ENCODE measurements around the gene ANKS3.

DNA sequence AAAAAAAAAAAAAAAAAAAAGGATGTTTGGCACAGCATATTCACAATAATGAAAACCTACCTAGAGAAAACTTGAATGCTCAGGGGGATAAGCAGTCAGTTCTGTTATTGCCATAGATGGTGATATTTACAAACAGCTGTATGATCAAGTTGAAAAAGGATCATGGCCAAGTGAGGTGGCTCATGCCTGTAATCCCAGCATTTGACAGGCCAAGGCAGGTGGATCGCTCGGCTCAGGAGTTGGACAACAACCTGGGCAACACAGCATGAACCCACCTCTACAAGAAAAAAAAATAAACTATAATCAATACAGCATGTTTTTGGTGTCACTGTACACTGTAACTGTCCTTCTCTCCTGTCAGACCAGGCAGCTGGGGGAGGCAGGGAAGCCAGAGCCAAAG is 19.1 kb downstream of the ANKS3 start:
- TF ChIP-seq, protein P1, sequence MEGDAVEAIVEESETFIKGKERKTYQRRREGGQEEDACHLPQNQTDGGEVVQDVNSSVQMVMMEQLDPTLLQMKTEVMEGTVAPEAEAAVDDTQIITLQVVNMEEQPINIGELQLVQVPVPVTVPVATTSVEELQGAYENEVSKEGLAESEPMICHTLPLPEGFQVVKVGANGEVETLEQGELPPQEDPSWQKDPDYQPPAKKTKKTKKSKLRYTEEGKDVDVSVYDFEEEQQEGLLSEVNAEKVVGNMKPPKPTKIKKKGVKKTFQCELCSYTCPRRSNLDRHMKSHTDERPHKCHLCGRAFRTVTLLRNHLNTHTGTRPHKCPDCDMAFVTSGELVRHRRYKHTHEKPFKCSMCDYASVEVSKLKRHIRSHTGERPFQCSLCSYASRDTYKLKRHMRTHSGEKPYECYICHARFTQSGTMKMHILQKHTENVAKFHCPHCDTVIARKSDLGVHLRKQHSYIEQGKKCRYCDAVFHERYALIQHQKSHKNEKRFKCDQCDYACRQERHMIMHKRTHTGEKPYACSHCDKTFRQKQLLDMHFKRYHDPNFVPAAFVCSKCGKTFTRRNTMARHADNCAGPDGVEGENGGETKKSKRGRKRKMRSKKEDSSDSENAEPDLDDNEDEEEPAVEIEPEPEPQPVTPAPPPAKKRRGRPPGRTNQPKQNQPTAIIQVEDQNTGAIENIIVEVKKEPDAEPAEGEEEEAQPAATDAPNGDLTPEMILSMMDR (conservative IDR thresholded peaks at IDR 0.05) = no peak
- no peak for TF ChIP-seq EZH2 (IDR thresholded peaks at IDR 0.05; ENCODE audit: low read depth)
